B cell (primary cell): Measurements from ENCODE around the gene IGFN1.

Experiments
- CTCF ChIP-seq: fragments of 200-600 bp; IDR thresholded peaks from one replicate; pipeline ENCODE4 v1.8.0; 2022; ENCODE audit warnings: antibody characterized with exemption, mild to moderate bottlenecking
- EZH2 ChIP-seq: IDR thresholded peaks from 2 replicates; pipeline ENCODE4 v1.6.1; 2012; ENCODE audit warnings: borderline replicate concordance, low read depth, mild to moderate bottlenecking, moderate library complexity, low read length; ENCODE audit not compliant: insufficient read depth, poor library complexity, severe bottlenecking

- TF ChIP-seq CTCF (no peak), EZH2 (no peak)
Measured at GRCh38 chr1:201216395-201217085, 25.9 kb downstream of the IGFN1 start.
